Cardiac fibroblast (primary cell): ENCODE data around the gene STPG4.

Experiments
- DNase-seq, 2 donors: peaks; one replicate each; pipeline versions ENCODE4 v3.0.0 to v3.0.0-alpha.2; 2010; ENCODE audit warnings: low read depth in 2 of 2
- H3K4me3 ChIP-seq, 2 donors: replicated peaks in 1 of 2; 1 replicate in 1 of 2; 2 replicates in 1 of 2; pipeline ENCODE4 v1.5.1; 2011; ENCODE audit warnings: low read depth in 2 of 2, low read length in 2 of 2, mild to moderate bottlenecking in 2 of 2, moderate library complexity in 1 of 2
- TF ChIP-seq, protein P1 (sequence below): IDR thresholded peaks from one replicate; pipeline ENCODE4 v1.5.1; 2011; ENCODE audit warnings: low read depth, mild to moderate bottlenecking, low read length, inconsistent platforms

Gene STPG4

DNA sequence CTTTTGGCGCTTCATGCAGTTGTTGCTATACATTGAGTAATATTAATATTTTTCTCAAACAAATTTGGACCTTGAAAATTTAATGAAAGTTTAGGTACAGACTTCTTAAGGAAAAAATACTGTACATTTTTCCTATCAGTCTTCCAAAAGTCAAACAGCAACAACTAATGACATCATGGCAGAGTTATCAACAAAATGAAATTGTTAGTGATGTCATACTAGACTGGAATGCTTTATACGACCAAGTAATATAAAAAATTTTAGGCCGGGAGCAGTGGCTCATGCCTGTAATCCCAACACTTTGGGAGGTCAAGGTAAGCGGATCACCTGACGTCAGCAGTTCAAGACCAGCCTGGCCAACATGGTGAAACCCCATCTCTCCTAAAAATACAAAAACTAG lies 12.0 kb upstream of the STPG4 start:
- no peak overlapping the region for H3K4me3 ChIP-seq
- TF ChIP-seq, protein P1, sequence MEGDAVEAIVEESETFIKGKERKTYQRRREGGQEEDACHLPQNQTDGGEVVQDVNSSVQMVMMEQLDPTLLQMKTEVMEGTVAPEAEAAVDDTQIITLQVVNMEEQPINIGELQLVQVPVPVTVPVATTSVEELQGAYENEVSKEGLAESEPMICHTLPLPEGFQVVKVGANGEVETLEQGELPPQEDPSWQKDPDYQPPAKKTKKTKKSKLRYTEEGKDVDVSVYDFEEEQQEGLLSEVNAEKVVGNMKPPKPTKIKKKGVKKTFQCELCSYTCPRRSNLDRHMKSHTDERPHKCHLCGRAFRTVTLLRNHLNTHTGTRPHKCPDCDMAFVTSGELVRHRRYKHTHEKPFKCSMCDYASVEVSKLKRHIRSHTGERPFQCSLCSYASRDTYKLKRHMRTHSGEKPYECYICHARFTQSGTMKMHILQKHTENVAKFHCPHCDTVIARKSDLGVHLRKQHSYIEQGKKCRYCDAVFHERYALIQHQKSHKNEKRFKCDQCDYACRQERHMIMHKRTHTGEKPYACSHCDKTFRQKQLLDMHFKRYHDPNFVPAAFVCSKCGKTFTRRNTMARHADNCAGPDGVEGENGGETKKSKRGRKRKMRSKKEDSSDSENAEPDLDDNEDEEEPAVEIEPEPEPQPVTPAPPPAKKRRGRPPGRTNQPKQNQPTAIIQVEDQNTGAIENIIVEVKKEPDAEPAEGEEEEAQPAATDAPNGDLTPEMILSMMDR, result no peak
- DNase-seq, result no peak

DNA sequence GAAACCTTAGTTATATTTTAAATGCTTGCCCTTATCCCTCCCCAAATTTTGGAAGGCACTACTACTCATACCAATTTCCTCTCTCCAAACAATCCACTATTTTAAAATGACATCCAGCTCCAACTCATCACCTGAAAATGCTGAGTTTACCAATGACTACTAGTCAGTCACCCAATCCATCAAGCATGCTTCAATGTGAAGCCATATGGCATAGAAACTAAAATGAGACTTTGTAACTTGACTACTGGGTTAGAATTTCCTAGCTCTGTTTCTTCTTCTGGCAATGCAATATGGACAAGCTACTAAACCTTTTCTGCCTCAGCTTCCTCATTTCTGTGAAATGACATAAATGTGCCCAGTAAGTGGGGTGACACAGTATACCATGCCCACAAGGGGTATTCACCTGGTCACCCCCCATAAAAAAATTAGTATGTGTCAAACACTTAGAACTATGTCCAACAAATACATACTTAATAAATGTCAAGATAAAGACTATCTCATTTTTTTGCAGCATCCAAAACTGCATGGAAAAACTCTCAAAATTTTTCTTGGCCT lies 10.0 kb upstream of the STPG4 start:
- TF ChIP-seq, protein P1, result no peak
- DNase-seq, result no peak
- no peak overlapping the region for H3K4me3 ChIP-seq

DNA sequence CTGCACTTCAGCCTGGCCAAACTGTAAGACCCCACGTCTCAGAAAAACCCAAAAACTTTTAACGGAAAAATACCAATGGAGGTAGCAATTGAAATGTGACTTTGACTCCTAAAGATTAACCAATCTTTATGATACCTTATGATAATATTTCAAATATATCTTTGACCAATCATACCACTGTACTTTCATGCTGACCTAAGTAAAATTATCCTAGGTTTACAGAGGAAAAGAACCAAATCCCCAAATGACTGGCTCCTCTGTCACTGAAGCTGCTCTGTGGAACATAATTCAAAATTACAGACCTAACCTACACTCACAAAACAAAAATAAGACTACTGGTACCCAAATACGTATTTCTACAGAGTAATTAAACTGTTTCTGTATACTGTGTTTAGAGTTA lies 7.7 kb upstream of the STPG4 start:
- DNase-seq, result no peak
- TF ChIP-seq, protein P1, result no peak
- H3K4me3 ChIP-seq, result no peak overlapping the region

DNA sequence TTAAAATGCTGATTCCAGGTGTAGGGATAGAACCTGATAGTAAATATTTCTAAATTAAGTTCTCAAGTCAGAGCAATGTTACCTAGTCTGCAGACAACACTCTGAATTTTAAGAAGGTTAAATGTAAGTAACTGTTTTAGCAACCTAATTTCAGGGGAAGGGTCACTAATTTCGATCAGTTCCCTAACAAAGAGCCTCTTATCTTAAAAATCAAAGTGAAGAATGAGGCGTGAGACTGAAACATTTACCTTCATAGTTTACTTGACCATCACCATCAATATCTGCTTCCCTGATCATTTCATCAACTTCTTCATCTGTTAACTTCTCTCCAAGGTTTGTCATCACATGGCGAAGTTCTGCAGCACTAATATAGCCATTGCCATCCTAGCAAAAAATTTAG lies 6.4 kb upstream of the STPG4 start:
- no peak overlapping the region for H3K4me3 ChIP-seq
- TF ChIP-seq, protein P1, result no peak
- DNase-seq, result no peak

DNA sequence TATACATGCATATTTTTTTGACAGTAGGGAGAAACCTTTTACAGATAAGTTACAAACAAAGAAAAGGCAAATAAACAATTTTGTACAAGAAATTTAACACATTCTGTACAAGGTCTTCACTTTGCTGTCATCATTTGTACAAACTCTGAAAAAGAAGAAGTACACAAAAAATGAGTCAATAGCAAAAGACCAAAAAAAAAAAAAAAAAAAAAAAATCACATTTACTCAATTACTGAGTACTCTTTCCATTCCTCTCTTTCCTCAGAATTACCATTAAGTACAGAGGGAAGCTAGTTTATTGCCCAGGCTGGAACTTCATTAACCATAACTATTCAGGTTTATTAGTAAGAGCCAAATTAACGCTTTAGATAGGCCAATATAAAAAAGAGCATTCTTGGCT lies 5.6 kb upstream of the STPG4 start:
- TF ChIP-seq, protein P1, result no peak
- H3K4me3 ChIP-seq, result no peak overlapping the region
- no peak for DNase-seq

DNA sequence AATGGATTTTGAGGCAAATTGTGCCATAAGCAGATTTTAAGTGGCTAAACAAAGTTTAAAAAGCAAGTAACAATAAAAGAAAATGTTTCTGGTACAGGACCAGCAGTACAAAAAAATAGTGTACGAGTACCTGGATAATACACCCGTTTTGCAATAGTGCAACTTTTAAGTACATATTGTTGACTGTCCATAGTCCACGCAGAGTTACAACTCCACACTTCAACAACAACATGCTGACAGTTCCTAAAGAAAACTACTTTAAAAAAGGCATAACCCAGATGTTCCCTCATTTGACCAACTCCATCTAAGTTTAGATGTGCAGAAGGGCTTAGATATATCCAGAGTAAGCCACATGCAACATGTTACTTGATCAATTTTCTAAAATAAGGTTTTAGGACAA lies 5.1 kb upstream of the STPG4 start:
- no peak for DNase-seq
- no peak overlapping the region for H3K4me3 ChIP-seq
- TF ChIP-seq, protein P1, result no peak

DNA sequence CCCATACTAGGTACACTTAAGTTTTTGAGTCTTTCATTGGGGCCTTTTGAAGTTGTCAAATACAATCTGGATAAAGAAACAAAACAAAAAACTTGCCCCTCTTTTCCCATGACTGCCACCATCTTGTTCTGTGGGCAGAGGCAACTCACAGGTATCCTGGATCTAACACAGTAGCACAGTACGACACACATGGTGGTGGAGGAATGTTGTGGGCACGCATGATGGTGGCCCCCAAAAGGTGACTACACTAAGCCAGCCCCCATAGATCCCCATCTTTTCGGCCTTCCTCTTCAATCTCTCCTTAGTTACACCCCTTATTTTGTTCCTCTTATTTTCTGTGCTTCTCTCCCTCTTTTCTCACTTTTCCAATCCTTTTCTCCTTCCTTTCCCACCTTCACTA lies 4.5 kb upstream of the STPG4 start:
- DNase-seq, result no peak
- no peak overlapping the region for H3K4me3 ChIP-seq
- TF ChIP-seq, protein P1, result no peak
